GM19395 (cell line): Measurements from ENCODE around the gene PDCD1LG2.
"Not testable (repeated sequence)": the region's sequence is repeated elsewhere in the genome, so short reads cannot be mapped to it uniquely, and the experiment has no call there.

Source experiments
- ATAC-seq: cut with Tn5 transposase; IDR thresholded peaks from one replicate; pipeline ENCODE4 v1.9.1; 2021; ENCODE audit warnings: mild to moderate bottlenecking, moderate library complexity; ENCODE audit not compliant: unreplicated experiment

PDCD1LG2 gene

GRCh38 chr9:5563417-5563815, 53.1 kb downstream of the PDCD1LG2 start:
- ATAC-seq: no peak

- ATAC-seq: no peak
Observed at GRCh38 chr9:5563886-5564285, 53.6 kb downstream of the PDCD1LG2 start.

GRCh38 chr9:5566054-5566618, 55.8 kb downstream of the PDCD1LG2 start:
- peak; percentile 69 for ATAC-seq

GRCh38 chr9:5568868-5569267, 58.5 kb downstream of the PDCD1LG2 start:
- ATAC-seq: no peak

GRCh38 chr9:5569409-5569808, 59.1 kb downstream of the PDCD1LG2 start:
- ATAC-seq: no peak

GRCh38 chr9:5569891-5570290, 59.6 kb downstream of the PDCD1LG2 start:
- ATAC-seq: no peak

- no peak for ATAC-seq
Observed at GRCh38 chr9:5571629-5572232, 61.4 kb downstream of the PDCD1LG2 start.

GRCh38 chr9:5574097-5574496, 63.8 kb downstream of the PDCD1LG2 start:
- ATAC-seq: no peak

- ATAC-seq: no peak
Observed at GRCh38 chr9:5575000-5575399, 64.7 kb downstream of the PDCD1LG2 start.

- no peak for ATAC-seq
Observed at GRCh38 chr9:5577225-5577624, 66.9 kb downstream of the PDCD1LG2 start.

GRCh38 chr9:5578018-5578697, 67.8 kb downstream of the PDCD1LG2 start:
- ATAC-seq: no peak

GRCh38 chr9:5578698-5579085, 68.4 kb downstream of the PDCD1LG2 start:
- no peak for ATAC-seq

GRCh38 chr9:5579881-5580280, 69.5 kb downstream of the PDCD1LG2 start:
- ATAC-seq: no peak

- no peak for ATAC-seq
Observed at GRCh38 chr9:5580650-5581049, 70.3 kb downstream of the PDCD1LG2 start.

- not testable (repeated sequence) for ATAC-seq
Observed at GRCh38 chr9:5581706-5582105, 71.4 kb downstream of the PDCD1LG2 start.

GRCh38 chr9:5582835-5583195, 72.5 kb downstream of the PDCD1LG2 start:
- peak; percentile 63 for ATAC-seq

GRCh38 chr9:5586391-5586802, 76.1 kb downstream of the PDCD1LG2 start:
- ATAC-seq: peak; percentile 39

- ATAC-seq: no peak
Observed at GRCh38 chr9:5587024-5587423, 76.7 kb downstream of the PDCD1LG2 start.

GRCh38 chr9:5592231-5592630, 81.9 kb downstream of the PDCD1LG2 start:
- ATAC-seq: no peak

GRCh38 chr9:5592904-5593303, 82.6 kb downstream of the PDCD1LG2 start:
- ATAC-seq: no peak

GRCh38 chr9:5593904-5594303, 83.6 kb downstream of the PDCD1LG2 start:
- ATAC-seq: peak; percentile 73

GRCh38 chr9:5596173-5596572, 85.8 kb downstream of the PDCD1LG2 start:
- ATAC-seq: no peak
